Mesenchymal stem cell (in vitro differentiated cells and primary cell): ENCODE measurements around the gene SYTL2.
"Not testable (repeated sequence)": the region's sequence is repeated elsewhere in the genome, so short reads cannot be mapped to it uniquely, and the experiment has no call there.

Experiments used
- DNase-seq: peaks from one replicate; pipeline ENCODE4 v3.0.0-alpha.2; 2013
- H2AFZ ChIP-seq: one replicate; pipeline ENCODE4 v1.6.1; 2013; ENCODE audit warnings: low read depth, mild to moderate bottlenecking, control low read depth, inconsistent platforms, low read length, moderate library complexity
- H2AK5ac ChIP-seq: 2 replicates; pipeline ENCODE4 v1.6.1; 2013; ENCODE audit warnings: low read length, moderate library complexity, mild to moderate bottlenecking, inconsistent platforms; ENCODE audit not compliant: severe bottlenecking
- H2BK120ac ChIP-seq: one replicate; pipeline ENCODE4 v1.6.1; 2013; ENCODE audit warnings: low read depth, mild to moderate bottlenecking, inconsistent platforms, low read length, moderate library complexity
- H2BK12ac ChIP-seq, 2 experiments: one replicate each; pipeline ENCODE4 v1.6.1; 2013; ENCODE audit warnings: inconsistent platforms in 2 of 2, low read length in 2 of 2, mild to moderate bottlenecking in 2 of 2, moderate library complexity in 2 of 2, control low read depth in 1 of 2
- H2BK15ac ChIP-seq: one replicate; pipeline ENCODE4 v1.6.1; 2013; ENCODE audit warnings: mild to moderate bottlenecking, low read depth, inconsistent platforms; ENCODE audit not compliant: poor library complexity, severe bottlenecking
- H2BK5ac ChIP-seq: 2 replicates; pipeline ENCODE4 v1.6.1; 2013; ENCODE audit warnings: low read depth, mild to moderate bottlenecking, low read length, control low read depth, inconsistent platforms; ENCODE audit not compliant: poor library complexity, severe bottlenecking
- H3K14ac ChIP-seq, 2 experiments: one replicate each; pipeline ENCODE4 v1.6.1; 2013; ENCODE audit warnings: inconsistent platforms in 2 of 2, low read length in 2 of 2, control low read depth in 1 of 2, mild to moderate bottlenecking in 1 of 2, moderate library complexity in 1 of 2
- H3K18ac ChIP-seq, 2 experiments: one replicate each; pipeline ENCODE4 v1.6.1; 2013; ENCODE audit warnings: inconsistent platforms in 2 of 2, low read length in 2 of 2, control low read depth in 1 of 2, low read depth in 1 of 2, mild to moderate bottlenecking in 1 of 2
- H3K23ac ChIP-seq, 2 experiments: one replicate each; pipeline ENCODE4 v1.6.1; 2013; ENCODE audit warnings: inconsistent platforms in 2 of 2, low read length in 2 of 2, mild to moderate bottlenecking in 2 of 2, moderate library complexity in 2 of 2, control low read depth in 1 of 2
- H3K27ac ChIP-seq: 2 replicates; pipeline ENCODE4 v1.5.1; 2013; ENCODE audit warnings: mild to moderate bottlenecking, moderate library complexity, low read length, control low read depth, inconsistent platforms; ENCODE audit not compliant: poor library complexity, severe bottlenecking
- H3K27me3 ChIP-seq, 2 experiments: 2 replicates each; pipeline versions ENCODE4 v1.6.1 to v1.7.0; 2013; ENCODE audit warnings: low read length in 2 of 2, mild to moderate bottlenecking in 2 of 2, moderate library complexity in 2 of 2, control low read depth in 1 of 2, inconsistent platforms in 1 of 2; ENCODE audit not compliant: control insufficient read depth in 1 of 2, insufficient read depth in 1 of 2
- H3K36me3 ChIP-seq, 2 experiments: 2 replicates each; pipeline versions ENCODE4 v1.6.1 to v1.7.0; 2013; ENCODE audit warnings: low read length in 2 of 2, control low read depth in 1 of 2, inconsistent platforms in 1 of 2, low read depth in 1 of 2, mild to moderate bottlenecking in 1 of 2; ENCODE audit not compliant: insufficient read depth in 2 of 2, control insufficient read depth in 1 of 2
- H3K4ac ChIP-seq, 2 experiments: one replicate each; pipeline ENCODE4 v1.6.1; 2013; ENCODE audit warnings: inconsistent platforms in 2 of 2, low read length in 2 of 2, mild to moderate bottlenecking in 2 of 2, moderate library complexity in 2 of 2, control low read depth in 1 of 2, low read depth in 1 of 2
- H3K4me1 ChIP-seq: 2 replicates; pipeline ENCODE4 v1.6.1; 2013; ENCODE audit warnings: low read depth, low read length, control low read depth; ENCODE audit not compliant: control insufficient read depth, insufficient read depth
- H3K4me2 ChIP-seq: 2 replicates; pipeline ENCODE4 v1.6.1; 2013; ENCODE audit warnings: low read length, mild to moderate bottlenecking, inconsistent platforms; ENCODE audit not compliant: poor library complexity, severe bottlenecking
- H3K4me3 ChIP-seq, 2 experiments: 2 replicates each; pipeline versions ENCODE4 v1.5.1 to v1.7.0; 2013; ENCODE audit warnings: low read length in 2 of 2, mild to moderate bottlenecking in 2 of 2, control low read depth in 1 of 2, low read depth in 1 of 2; ENCODE audit not compliant: insufficient read depth in 1 of 2
- H3K79me1 ChIP-seq: replicated peaks from 2 replicates; pipeline ENCODE4 v1.6.1; 2013; ENCODE audit warnings: mild to moderate bottlenecking, control low read depth, low read length, inconsistent platforms; ENCODE audit not compliant: poor library complexity, severe bottlenecking
- H3K9ac ChIP-seq: 2 replicates; pipeline ENCODE4 v1.7.0; 2013; ENCODE audit warnings: mild to moderate bottlenecking, low read length, moderate library complexity
- H3K9me3 ChIP-seq: 2 replicates; pipeline ENCODE4 v1.7.0; 2013; ENCODE audit warnings: mild to moderate bottlenecking, low read length; ENCODE audit not compliant: control insufficient read depth
- H4K8ac ChIP-seq: one replicate; pipeline ENCODE4 v1.6.1; 2013; ENCODE audit warnings: inconsistent platforms, mild to moderate bottlenecking, low read length, moderate library complexity
- H4K91ac ChIP-seq: one replicate; pipeline ENCODE4 v1.6.1; 2013; ENCODE audit warnings: mild to moderate bottlenecking, low read length, inconsistent platforms
- WGBS: methylation state at CpG from one replicate; pipeline ENCODE4 v1.1.7; 2013; ENCODE audit warnings: mixed read lengths; 5-methylcytosine and 5-hydroxymethylcytosine counted together

The SYTL2 gene

GRCh38 chr11:85780780-85781517 lies 30.0 kb downstream of the SYTL2 start:
- not testable (repeated sequence) for H3K4me1 ChIP-seq, DNase-seq

GRCh38 chr11:85779956-85780640 lies 30.8 kb downstream of the SYTL2 start:
- Histone ChIP-seq H3K4me2 (no peak overlapping the region), H2AFZ (no peak overlapping the region), H2AK5ac (no peak overlapping the region), H3K27ac (no peak overlapping the region), H3K23ac (no peak overlapping the region), H3K14ac (no peak overlapping the region), H4K8ac (no peak overlapping the region), H3K4me1 (no peaks in the 10 kb centered on the region), H3K18ac (no peak overlapping the region), H3K4me3 (no peak overlapping the region), H3K9me3 (no peaks in the 10 kb centered on the region), H4K91ac (no peak overlapping the region), H2BK12ac (no peak overlapping the region), H2BK15ac (no peak overlapping the region), H3K27me3 (no peaks in the 10 kb centered on the region), H3K9ac (no peak overlapping the region), H3K4ac (no peak overlapping the region), H3K36me3 (no peaks in the 10 kb centered on the region), H3K79me1 (no peaks in the 10 kb centered on the region), H2BK120ac (no peak overlapping the region), H2BK5ac (no peak overlapping the region)
- 77% methylated on average over 3 of the region's 3 CpGs for WGBS
- DNase-seq = peak; percentile 45

More at GRCh38 chr11:85780780-85781517, 30.0 kb downstream of the SYTL2 start:
- H2AK5ac ChIP-seq, H2BK120ac ChIP-seq, H2BK5ac ChIP-seq, H3K36me3 ChIP-seq, H3K27ac ChIP-seq, H2BK12ac ChIP-seq, H3K9me3 ChIP-seq, H3K79me1 ChIP-seq, H4K91ac ChIP-seq, H2AFZ ChIP-seq, H3K4me3 ChIP-seq, H2BK15ac ChIP-seq, H3K18ac ChIP-seq, H4K8ac ChIP-seq, H3K4me2 ChIP-seq, H3K4ac ChIP-seq, H3K27me3 ChIP-seq, H3K23ac ChIP-seq, H3K9ac ChIP-seq, H3K14ac ChIP-seq: not testable (repeated sequence)
- WGBS = 98% methylated on average over 3 of the region's 3 CpGs

GRCh38 chr11:85777603-85777972 lies 33.4 kb downstream of the SYTL2 start:
- not testable (repeated sequence) for H3K79me1 ChIP-seq, H2AK5ac ChIP-seq, H3K27me3 ChIP-seq, H3K27ac ChIP-seq, H4K91ac ChIP-seq, H3K23ac ChIP-seq, H3K4me3 ChIP-seq, DNase-seq, H3K36me3 ChIP-seq, H2BK12ac ChIP-seq, H3K4me1 ChIP-seq, H3K4me2 ChIP-seq, H3K18ac ChIP-seq, H2BK120ac ChIP-seq, H3K4ac ChIP-seq, H3K9me3 ChIP-seq, H4K8ac ChIP-seq, H2BK5ac ChIP-seq, H2BK15ac ChIP-seq, H3K9ac ChIP-seq, H2AFZ ChIP-seq, H3K14ac ChIP-seq
- WGBS = 100% methylated on average over 1 of the region's 3 CpGs

GRCh38 chr11:85776951-85777602 lies 33.9 kb downstream of the SYTL2 start:
- no peak overlapping the region for H3K4me3 ChIP-seq
- H3K14ac ChIP-seq = no peak overlapping the region
- no peak overlapping the region for H3K27ac ChIP-seq
- H4K91ac ChIP-seq = no peak overlapping the region
- no peak overlapping the region for H2AFZ ChIP-seq
- H2AK5ac ChIP-seq = no peak overlapping the region
- H2BK12ac ChIP-seq = no peak overlapping the region
- H3K27me3 ChIP-seq = no peaks in the 10 kb centered on the region
- no peak overlapping the region for H3K9ac ChIP-seq
- H3K36me3 ChIP-seq = no peaks in the 10 kb centered on the region
- no peak overlapping the region for H2BK15ac ChIP-seq
- H3K4me2 ChIP-seq = no peak overlapping the region
- no peak overlapping the region for H4K8ac ChIP-seq
- H3K4me1 ChIP-seq = no peaks in the 10 kb centered on the region
- H2BK5ac ChIP-seq = no peak overlapping the region
- H3K18ac ChIP-seq = no peak overlapping the region
- DNase-seq = no peak
- no peak overlapping the region for H2BK120ac ChIP-seq
- H3K9me3 ChIP-seq = no peaks in the 10 kb centered on the region
- no CpG with 5 or more reads among the region's 1 CpG for WGBS
- H3K23ac ChIP-seq = no peak overlapping the region
- H3K4ac ChIP-seq = no peak overlapping the region
- H3K79me1 ChIP-seq = no peaks in the 10 kb centered on the region
